Sigmoid colon (tissue), 7 donors: ENCODE data around the gene ANKRD31. TPM values are rescaled to one million over a fixed set of nuclear protein-coding genes. Genes with fewer than 3 reads are reported as not detected.

Source experiments
- DNase-seq: peaks from one replicate; pipeline ENCODE4 v3.0.0-alpha.2; 2019
- H3K27ac ChIP-seq, 4 donors: fragments of 200-600 bp; sonication (generic); one replicate each; pipeline ENCODE4 v1.5.1; 2016 to 2019; ENCODE audit warnings: mild to moderate bottlenecking in 1 of 4
- H3K27me3 ChIP-seq, 3 donors: fragments of 200-600 bp; sonication (generic); one replicate each; pipeline ENCODE4 v1.5.1; 2019; ENCODE audit warnings: mild to moderate bottlenecking in 1 of 3
- H3K36me3 ChIP-seq, 4 donors: fragments of 200-600 bp; sonication (generic); one replicate each; pipeline ENCODE4 v1.5.1; 2016 to 2019
- H3K4me1 ChIP-seq, 4 donors: fragments of 200-600 bp; sonication (generic); one replicate each; pipeline ENCODE4 v1.5.1; 2017 to 2019
- H3K4me3 ChIP-seq, 4 donors: fragments of 200-600 bp; sonication (generic); one replicate each; pipeline ENCODE4 v1.5.1; 2017 to 2019; ENCODE audit warnings: mild to moderate bottlenecking in 2 of 4, moderate library complexity in 1 of 4
- H3K9me3 ChIP-seq, 4 donors: fragments of 200-600 bp in 3 of 4; sonication (generic) in 3 of 4; one replicate each; pipeline versions ENCODE4 v1.5.1 to v1.6.1; 2013 to 2019
- EP300 ChIP-seq, 4 donors: sonication (generic); formaldehyde crosslinking; IDR thresholded peaks; one replicate each; pipeline ENCODE4 v1.6.1; 2017; ENCODE audit warnings: antibody characterized with exemption in 4 of 4
- POLR2A ChIP-seq, 2 donors: fragments of 450-650 bp; IDR thresholded peaks; one replicate each; pipeline ENCODE4 v1.6.1; 2016; ENCODE audit warnings: antibody characterized with exemption in 2 of 2, mild to moderate bottlenecking in 2 of 2, moderate library complexity in 2 of 2
- POLR2AphosphoS5 ChIP-seq, 4 donors: sonication (generic); formaldehyde crosslinking; IDR thresholded peaks; one replicate each; pipeline ENCODE4 v1.6.1; 2017; ENCODE audit warnings: antibody characterized with exemption in 4 of 4
- WGBS, 2 donors: extraction: QIAGEN DNeasy Blood & Tissue Kit; methylation state at CpG; one replicate each; pipeline ENCODE4 v1.1.7; 2013; 5-methylcytosine and 5-hydroxymethylcytosine counted together
- intact Hi-C: fragments of 100-400 bp; cut with DNase I; formaldehyde crosslinking; loops from one replicate; pipeline ENCODE4 v1.15.1; 2023
- polyA plus RNA-seq, 3 donors: library from polyadenylated mRNA; stranded (reverse); fragments of 200-250 nt; gene quantifications; one replicate each; pipeline ENCODE4 v1.2.3, GENCODE V29; 2013
- total RNA-seq, 4 donors: library from RNA; depleted of rRNA; stranded (reverse); fragments of >200 nt; gene quantifications; one replicate each; pipeline ENCODE4 v1.1.0, GENCODE V29; 2016
- TF ChIP-seq, protein P1 (sequence below), 4 experiments: fragments of 450-650 bp in 3 of 4; fragments of 200-600 bp in 1 of 4; IDR thresholded peaks; one replicate each; pipeline ENCODE4 v1.5.1; 2016 to 2019; ENCODE audit warnings: antibody characterized with exemption in 4 of 4, mild to moderate bottlenecking in 3 of 4, moderate library complexity in 2 of 4
- donor health status: healthy with polysubstance abuse.
- donor health status: Bipolar disorder and iron deficiency.
- donor health status: healthy.

The ANKRD31 gene
- total and polyA plus RNA-seq, 7 donors, result under 0.01 to 0.33 (median 0.15) TPM; not detected in 3

- WGBS, 2 donors, result 19 to 46% methylated on average over 28 of the region's 28 CpGs
- Histone ChIP-seq H3K4me1 (peaks cover 0 to 43% (median 28%) of the 10 kb centered on the region in 4 donors), H3K9me3 (no peaks in the 10 kb centered on the region), H3K27ac (peak overlapping the region; percentile 94 to 96 (median 94)), H3K27me3 (no peaks in the 10 kb centered on the region), H3K36me3 (no peaks in the 10 kb centered on the region), H3K4me3 (peak overlapping the region; percentile 53 to 92 (median 88))
- DNase-seq, result peak; percentile 74
- intact Hi-C loops, result loop anchor here (10.0 kb wide), 2 partner anchors 370 to 620 kb away; partner anchors contain the start of gene HEXB
- TF ChIP-seq, protein P1, sequence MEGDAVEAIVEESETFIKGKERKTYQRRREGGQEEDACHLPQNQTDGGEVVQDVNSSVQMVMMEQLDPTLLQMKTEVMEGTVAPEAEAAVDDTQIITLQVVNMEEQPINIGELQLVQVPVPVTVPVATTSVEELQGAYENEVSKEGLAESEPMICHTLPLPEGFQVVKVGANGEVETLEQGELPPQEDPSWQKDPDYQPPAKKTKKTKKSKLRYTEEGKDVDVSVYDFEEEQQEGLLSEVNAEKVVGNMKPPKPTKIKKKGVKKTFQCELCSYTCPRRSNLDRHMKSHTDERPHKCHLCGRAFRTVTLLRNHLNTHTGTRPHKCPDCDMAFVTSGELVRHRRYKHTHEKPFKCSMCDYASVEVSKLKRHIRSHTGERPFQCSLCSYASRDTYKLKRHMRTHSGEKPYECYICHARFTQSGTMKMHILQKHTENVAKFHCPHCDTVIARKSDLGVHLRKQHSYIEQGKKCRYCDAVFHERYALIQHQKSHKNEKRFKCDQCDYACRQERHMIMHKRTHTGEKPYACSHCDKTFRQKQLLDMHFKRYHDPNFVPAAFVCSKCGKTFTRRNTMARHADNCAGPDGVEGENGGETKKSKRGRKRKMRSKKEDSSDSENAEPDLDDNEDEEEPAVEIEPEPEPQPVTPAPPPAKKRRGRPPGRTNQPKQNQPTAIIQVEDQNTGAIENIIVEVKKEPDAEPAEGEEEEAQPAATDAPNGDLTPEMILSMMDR (IDR thresholded peaks at IDR 0.05), result no peak
- TF ChIP-seq POLR2AphosphoS5 (IDR thresholded peaks at IDR 0.05) (no peak), POLR2A (IDR thresholded peaks at IDR 0.05) (no peak), EP300 (IDR thresholded peaks at IDR 0.05) (no peak)
Measured at GRCh38 chr5:75054134-75054930, 182.3 kb downstream of the ANKRD31 start.

DNA sequence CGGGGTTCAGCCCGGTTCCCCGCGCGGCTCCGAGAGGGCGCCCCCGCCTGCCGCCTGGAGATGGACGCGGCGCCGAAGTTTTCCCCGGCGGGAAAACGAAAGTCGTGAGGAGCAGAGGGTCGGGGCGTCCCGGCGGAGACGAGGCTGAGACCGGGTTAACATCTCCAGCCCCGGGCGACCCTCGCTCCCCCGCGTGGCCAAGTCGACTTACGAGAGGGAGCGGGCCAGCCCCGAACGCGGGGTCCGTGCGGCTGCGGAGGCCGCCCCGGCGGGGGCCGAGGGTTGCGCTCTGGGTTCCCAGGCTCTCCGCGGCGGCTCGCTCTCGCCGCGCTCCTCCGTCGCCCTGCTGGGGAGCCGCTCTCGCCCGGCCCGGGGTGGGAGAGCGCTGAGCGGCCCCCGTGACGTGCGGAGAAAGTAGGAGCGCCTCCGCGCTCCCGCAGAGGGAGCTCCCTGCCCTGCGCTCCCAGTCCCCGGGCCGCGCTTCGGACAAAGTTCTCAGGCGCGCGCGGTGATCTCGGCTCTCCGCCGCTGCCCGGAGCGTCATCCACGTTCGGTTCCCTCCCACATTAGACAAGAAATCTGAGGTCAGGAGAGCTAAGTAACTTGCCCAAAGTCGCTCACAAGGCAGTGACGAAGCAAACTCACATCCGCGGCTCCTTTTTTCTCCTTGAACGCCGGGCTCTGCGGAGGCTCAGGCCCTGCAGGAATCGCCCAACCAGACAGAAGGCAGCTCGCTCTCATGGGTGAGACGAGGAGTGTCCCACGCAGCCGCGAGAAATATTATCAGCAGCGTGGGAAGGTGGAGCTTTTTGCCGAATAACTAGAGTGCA is 183.2 kb downstream of the ANKRD31 start:
- TF ChIP-seq, protein P1 (IDR thresholded peaks at IDR 0.05), result peak in 1 of 4 experiments; percentile 12
- TF ChIP-seq POLR2AphosphoS5 (IDR thresholded peaks at IDR 0.05), result peak; percentile 20 to 73 (median 57)
- peak; percentile 17 to 22 for TF ChIP-seq POLR2A (IDR thresholded peaks at IDR 0.05)
- no peak for TF ChIP-seq EP300 (IDR thresholded peaks at IDR 0.05)
- WGBS, 2 donors, result 0 to 1% methylated on average over 95 of the region's 95 CpGs
- intact Hi-C loops, result loop anchor here (2.0 to 10.0 kb wide), 4 partner anchors 183 to 621 kb away; partner anchors contain the start of genes ANKRD31, HEXB and HMGCR

DNA sequence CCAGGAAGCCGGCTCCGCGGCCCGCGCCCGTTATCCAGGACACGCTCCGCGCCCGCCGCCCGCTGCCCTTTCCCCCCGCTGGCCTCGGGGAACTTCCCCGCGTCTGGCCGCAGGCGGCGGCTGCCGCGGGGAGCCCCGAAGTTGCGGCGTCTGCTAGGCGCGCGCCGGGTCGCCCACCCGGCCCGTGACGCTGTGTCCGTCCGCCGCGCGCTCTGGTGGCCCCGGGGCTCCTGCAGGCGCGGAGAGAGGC is 183.7 kb downstream of the ANKRD31 start:
- TF ChIP-seq POLR2A (IDR thresholded peaks at IDR 0.05) (no peak), POLR2AphosphoS5 (IDR thresholded peaks at IDR 0.05) (no peak), EP300 (IDR thresholded peaks at IDR 0.05) (no peak)
- TF ChIP-seq, protein P1 (IDR thresholded peaks at IDR 0.05), result no peak
- peak overlapping the region; percentile 53 to 92 (median 88) for H3K4me3 ChIP-seq
- no peaks in the 10 kb centered on the region for H3K36me3 ChIP-seq
- peaks cover 0 to 57% (median 31%) of the 10 kb centered on the region in 4 donors for H3K4me1 ChIP-seq
- H3K27ac ChIP-seq, result peak overlapping the region; percentile 94 to 96 (median 94)
- H3K27me3 ChIP-seq, result no peaks in the 10 kb centered on the region
- no peaks in the 10 kb centered on the region for H3K9me3 ChIP-seq
- DNase-seq, result no peak
- WGBS, 2 donors, result 0% methylated on average over 40 of the region's 40 CpGs
- intact Hi-C loops, result loop anchor here (2.0 to 10.0 kb wide), 4 partner anchors 184 to 622 kb away; partner anchors contain the start of genes ANKRD31, HEXB and HMGCR

More for the DNA sequence above, 183.2 kb downstream of the ANKRD31 start:
- peak; percentile 71 for DNase-seq
- H3K36me3 ChIP-seq, result no peaks in the 10 kb centered on the region
- no peaks in the 10 kb centered on the region for H3K27me3 ChIP-seq
- peak overlapping the region; percentile 53 to 92 (median 88) for H3K4me3 ChIP-seq
- H3K4me1 ChIP-seq, result peaks cover 0 to 51% (median 29%) of the 10 kb centered on the region in 4 donors
- peak overlapping the region; percentile 94 to 96 (median 94) for H3K27ac ChIP-seq
- H3K9me3 ChIP-seq, result no peaks in the 10 kb centered on the region

GRCh38 chr5:75052192-75053053 is 184.3 kb downstream of the ANKRD31 start, which contains the start of gene GCNT4:
TSS of gene GCNT4 (minus strand) at chr5:75052558. CDS start at chr5:75030037, 22,521 bp downstream.
- DNase-seq, result peak; percentile 72
- WGBS, 2 donors, result 1% methylated on average over 74 of the region's 74 CpGs
- TF ChIP-seq POLR2AphosphoS5 (IDR thresholded peaks at IDR 0.05), result peak in 2 of 4 donors; percentile 41 to 55
- no peak for TF ChIP-seq EP300 (IDR thresholded peaks at IDR 0.05)
- Histone ChIP-seq H3K9me3 (no peaks in the 10 kb centered on the region), H3K27ac (peak within 1 kb of the TSS; percentile 94 to 96 (median 94)), H3K36me3 (no peaks in the 10 kb centered on the region), H3K4me3 (peak within 1 kb of the TSS; percentile 53 to 92 (median 88)), H3K4me1 (peaks cover 0 to 57% (median 33%) of the 10 kb centered on the region in 4 donors), H3K27me3 (no peaks in the 10 kb centered on the region)
- intact Hi-C loops, result loop anchor here (2.0 to 10.0 kb wide), 4 partner anchors 184 to 622 kb away; partner anchors contain the start of genes ANKRD31, HEXB and HMGCR
